ENCODE measurements around the gene GSTA5.
"Not testable (repeated sequence)": the region's sequence is repeated elsewhere in the genome, so short reads cannot be mapped to it uniquely, and the experiment has no call there.

GSTA5 gene

DNA sequence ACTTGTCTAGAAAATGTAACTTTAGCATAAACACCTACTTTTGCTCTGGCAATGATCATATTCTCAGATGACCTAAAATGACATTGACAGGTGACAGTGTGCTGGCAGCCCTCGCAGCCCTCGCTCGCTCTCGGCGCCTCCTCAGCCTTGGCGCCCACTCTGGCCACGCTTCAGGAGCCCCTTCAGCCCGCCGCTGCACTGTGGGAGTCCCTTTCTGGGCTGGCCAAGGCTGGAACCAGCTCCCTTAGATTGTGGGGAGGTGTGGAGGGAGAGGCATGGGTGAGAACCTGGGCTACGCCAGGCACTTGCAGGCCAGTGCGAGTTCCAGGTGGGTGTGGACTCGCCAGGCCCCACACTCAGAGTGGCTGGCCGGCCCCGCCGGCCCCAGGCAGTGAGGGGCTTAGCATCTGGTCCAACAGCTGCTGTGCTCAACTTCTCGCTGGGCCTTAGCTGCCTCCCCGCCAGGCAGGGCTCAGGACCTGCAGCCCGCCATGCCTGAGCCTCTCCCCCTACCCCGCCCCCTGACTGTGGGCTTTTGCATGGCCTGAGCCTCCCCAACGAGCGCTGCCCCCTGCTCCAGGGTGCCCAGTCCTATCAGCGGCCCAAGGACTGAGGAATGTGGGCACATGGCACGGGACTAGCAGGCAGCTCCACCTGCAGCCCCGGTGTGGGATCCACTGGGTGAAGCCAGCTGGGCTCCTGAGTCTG lies 54.2 kb downstream of the GSTA5 start:
- no peak for DNase-seq

DNA sequence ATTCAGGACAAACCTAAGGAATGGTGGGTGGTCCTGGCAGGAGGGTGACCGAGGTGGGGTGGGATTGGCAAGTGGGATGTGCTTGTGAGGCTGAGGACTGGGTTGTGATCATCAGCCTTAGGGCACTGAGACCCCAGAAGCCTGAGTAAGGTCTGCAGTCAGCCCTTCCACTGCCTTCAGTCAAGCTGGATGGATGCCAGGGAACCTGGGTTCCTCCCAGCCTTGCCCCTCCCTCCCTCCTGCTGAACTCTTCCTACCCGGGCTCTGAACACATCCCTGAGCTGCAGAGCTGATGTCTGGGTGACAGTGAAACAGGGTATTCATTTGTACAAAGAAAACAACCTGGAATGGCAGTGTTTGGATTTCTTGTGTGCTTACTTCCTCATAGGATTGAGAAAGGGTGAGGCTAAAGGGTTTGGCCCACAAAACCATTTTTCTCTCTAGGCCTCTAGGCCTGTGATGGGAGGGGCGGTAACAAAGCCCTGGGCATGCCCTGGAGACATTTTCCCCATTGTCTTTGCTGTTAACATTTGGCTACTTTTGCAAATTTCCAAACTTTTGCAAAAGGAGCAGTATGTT lies 57.8 kb downstream of the GSTA5 start:
- DNase-seq = not testable (repeated sequence)

DNA sequence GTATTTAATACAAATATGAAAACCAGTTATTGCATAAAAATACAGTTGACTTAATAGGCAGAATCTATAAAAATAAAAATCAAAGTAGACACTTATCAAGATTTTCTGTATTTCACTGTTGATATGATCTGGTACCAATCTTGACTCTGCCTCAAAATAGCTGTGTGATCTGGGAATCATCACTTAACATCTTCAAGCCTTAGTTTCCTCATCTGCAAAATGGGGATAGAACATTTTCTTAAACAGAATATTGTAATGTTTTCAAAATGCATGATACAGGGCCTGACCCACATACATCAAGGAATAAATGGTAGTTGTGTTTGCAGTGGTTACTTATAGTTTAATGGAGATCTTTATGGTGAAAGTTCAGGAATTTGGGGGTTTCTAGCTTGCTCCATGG lies 58.4 kb downstream of the GSTA5 start:
- not testable (repeated sequence) for DNase-seq
